Glutamatergic neuron (in vitro differentiated cells): Measurements from ENCODE around the gene ACIN1. TPM values are rescaled to one million over a fixed set of nuclear protein-coding genes. Genes with fewer than 3 reads are reported as not detected.
A peak's percentile ranks its signal among the peaks of the same experiment; 100 is the strongest.

Source experiments
- DNase-seq: peaks from one replicate; pipeline ENCODE4 v3.0.0; 2022
- H3K27ac Mint-ChIP-seq: one replicate; pipeline ENCODE4 v1.8.0; 2020; ENCODE audit warnings: mild to moderate bottlenecking, mixed read lengths, inconsistent platforms; ENCODE audit not compliant: unreplicated experiment
- H3K27me3 Mint-ChIP-seq: one replicate; pipeline ENCODE4 v1.8.0; 2020; ENCODE audit warnings: mild to moderate bottlenecking, moderate library complexity, mixed read lengths, inconsistent platforms; ENCODE audit not compliant: unreplicated experiment
- H3K36me3 Mint-ChIP-seq: one replicate; pipeline ENCODE4 v1.8.0; 2020; ENCODE audit warnings: mild to moderate bottlenecking, mixed read lengths, inconsistent platforms; ENCODE audit not compliant: unreplicated experiment
- H3K4me1 Mint-ChIP-seq: one replicate; pipeline ENCODE4 v1.8.0; 2020; ENCODE audit warnings: mild to moderate bottlenecking, low read depth, mixed read lengths, inconsistent platforms; ENCODE audit not compliant: unreplicated experiment
- H3K4me3 Mint-ChIP-seq: one replicate; pipeline ENCODE4 v1.8.0; 2020; ENCODE audit warnings: mild to moderate bottlenecking, mixed read lengths, inconsistent platforms; ENCODE audit not compliant: unreplicated experiment
- H3K9me3 Mint-ChIP-seq: one replicate; pipeline ENCODE4 v1.8.0; 2020; ENCODE audit warnings: mild to moderate bottlenecking, moderate library complexity, mixed read lengths, inconsistent platforms; ENCODE audit not compliant: unreplicated experiment
- total RNA-seq: library from RNA; stranded (reverse); fragmentation: NEBNext Ultra II Directional; extraction: Animal tissue kit (Norgen Biotek cat#: 25700); gene quantifications from one replicate; pipeline ENCODE4 v1.2.1, GENCODE V29; 2021; ENCODE audit not compliant: unreplicated experiment
- TF ChIP-seq, protein P1 (sequence below): fragments of 200-600 bp; sonication (generic); IDR thresholded peaks from one replicate; pipeline ENCODE4 v1.5.0; 2021; ENCODE audit not compliant: partially characterized antibody, unreplicated experiment

The ACIN1 gene
- total RNA-seq, 1 donor from 2014 or later: 341 TPM

DNA sequence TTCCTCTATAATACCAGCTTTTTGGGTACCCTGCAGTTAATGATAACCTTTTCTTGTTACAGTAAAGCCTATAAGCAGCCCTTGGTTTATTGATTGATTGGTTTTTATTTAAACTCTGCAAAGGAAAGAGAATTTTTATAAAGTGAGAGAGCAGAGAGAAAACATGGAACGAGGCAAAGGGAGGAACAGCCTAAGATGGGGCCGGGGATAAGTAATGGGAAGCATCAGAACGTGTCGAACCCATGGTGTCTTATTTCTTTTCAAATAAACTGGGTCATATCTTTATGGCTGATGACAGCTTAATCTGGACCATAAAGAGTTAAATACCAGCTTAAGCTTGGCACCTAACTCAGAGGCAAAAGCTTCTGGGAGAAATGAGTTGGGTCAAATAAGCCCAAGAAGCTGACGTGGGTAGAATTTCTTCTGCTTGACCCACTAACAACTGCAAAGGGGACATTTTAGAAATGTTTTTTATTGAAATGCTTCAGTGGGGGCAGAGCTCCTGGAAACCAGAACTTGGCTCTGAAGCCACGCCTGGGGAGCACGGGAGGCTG, 73.0 kb downstream of the ACIN1 start:
- Mint-ChIP-seq H3K4me3 (peak overlapping the region; percentile 74), H3K4me1 (peaks cover 53% of the 10 kb centered on the region), H3K27me3 (peaks cover 7% of the 10 kb centered on the region), H3K36me3 (no peaks in the 10 kb centered on the region), H3K27ac (peak overlapping the region; percentile 98), H3K9me3 (peaks cover 20% of the 10 kb centered on the region)
- DNase-seq: no peak
- TF ChIP-seq, protein P1, sequence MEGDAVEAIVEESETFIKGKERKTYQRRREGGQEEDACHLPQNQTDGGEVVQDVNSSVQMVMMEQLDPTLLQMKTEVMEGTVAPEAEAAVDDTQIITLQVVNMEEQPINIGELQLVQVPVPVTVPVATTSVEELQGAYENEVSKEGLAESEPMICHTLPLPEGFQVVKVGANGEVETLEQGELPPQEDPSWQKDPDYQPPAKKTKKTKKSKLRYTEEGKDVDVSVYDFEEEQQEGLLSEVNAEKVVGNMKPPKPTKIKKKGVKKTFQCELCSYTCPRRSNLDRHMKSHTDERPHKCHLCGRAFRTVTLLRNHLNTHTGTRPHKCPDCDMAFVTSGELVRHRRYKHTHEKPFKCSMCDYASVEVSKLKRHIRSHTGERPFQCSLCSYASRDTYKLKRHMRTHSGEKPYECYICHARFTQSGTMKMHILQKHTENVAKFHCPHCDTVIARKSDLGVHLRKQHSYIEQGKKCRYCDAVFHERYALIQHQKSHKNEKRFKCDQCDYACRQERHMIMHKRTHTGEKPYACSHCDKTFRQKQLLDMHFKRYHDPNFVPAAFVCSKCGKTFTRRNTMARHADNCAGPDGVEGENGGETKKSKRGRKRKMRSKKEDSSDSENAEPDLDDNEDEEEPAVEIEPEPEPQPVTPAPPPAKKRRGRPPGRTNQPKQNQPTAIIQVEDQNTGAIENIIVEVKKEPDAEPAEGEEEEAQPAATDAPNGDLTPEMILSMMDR: no peak

DNA sequence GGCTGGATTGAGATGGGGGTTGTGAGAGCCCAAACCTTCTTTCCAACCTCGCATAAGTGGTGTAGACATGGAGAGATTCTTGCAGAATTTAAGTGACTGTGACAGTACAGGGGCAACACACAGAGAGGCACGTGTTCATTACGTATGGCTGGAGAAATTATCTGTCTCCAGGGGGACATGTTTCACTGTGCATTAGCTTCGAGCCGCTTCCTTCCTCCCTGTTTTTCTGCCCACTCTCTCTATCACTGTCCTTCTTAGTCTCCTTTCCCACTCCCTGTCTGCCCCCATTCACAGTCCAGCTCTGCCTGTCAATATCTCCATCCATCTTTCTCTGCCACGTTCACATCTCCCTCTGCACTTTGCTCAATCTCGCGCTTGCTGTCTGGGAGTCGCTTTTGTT, 73.5 kb downstream of the ACIN1 start:
- TF ChIP-seq, protein P1: no peak
- H3K27me3 Mint-ChIP-seq: peaks cover 7% of the 10 kb centered on the region
- DNase-seq: no peak
- H3K36me3 Mint-ChIP-seq: no peaks in the 10 kb centered on the region
- H3K4me1 Mint-ChIP-seq: peaks cover 53% of the 10 kb centered on the region
- peaks cover 20% of the 10 kb centered on the region for H3K9me3 Mint-ChIP-seq
- peak overlapping the region; percentile 74 for H3K4me3 Mint-ChIP-seq
- peak overlapping the region; percentile 98 for H3K27ac Mint-ChIP-seq

DNA sequence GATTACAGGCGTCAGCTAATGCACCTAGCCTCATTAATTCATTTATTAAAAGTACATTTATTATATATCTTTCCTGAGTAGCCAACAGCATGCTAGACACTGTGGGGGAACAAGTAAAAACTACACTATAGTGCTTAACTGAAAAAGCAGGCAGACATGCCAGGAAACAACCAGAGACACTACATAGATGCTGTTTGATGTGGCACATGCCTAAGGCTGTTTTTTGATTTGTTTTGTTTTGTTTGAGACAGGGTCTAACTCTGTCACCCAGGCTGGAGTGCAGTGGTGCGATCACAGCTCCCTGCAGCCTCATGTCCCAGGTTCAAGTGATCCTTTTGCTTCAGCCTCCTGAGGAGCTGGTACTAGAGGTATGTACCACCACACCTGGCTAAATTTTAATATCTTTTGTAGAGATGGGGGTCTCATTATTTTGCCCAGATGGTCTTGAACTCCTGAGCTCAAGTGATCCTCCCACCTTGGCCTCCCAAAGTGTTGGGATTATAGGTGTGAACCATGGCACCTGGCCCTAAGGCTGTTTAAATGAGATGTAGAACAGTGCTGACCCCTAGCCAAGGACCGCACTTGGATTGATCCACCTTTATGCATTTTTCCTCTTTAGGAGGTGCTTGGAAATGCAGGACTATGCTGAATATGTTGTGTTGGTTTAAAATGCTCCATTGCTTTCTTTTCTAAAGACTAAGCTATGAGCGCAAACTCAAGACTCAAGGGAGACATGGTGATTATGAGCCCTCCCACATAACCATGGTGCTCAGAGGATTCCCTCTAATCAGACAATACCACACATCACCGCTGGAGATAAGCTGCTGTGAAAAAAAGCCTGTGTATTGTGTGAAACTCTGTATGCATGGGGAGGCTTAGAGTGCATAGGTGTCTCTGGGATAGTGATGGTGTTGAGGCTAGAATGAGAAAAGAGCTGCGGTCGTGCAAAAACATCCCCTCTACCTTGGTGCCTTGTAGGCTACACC, 74.5 kb downstream of the ACIN1 start:
- peaks cover 7% of the 10 kb centered on the region for H3K27me3 Mint-ChIP-seq
- peak overlapping the region; percentile 74 for H3K4me3 Mint-ChIP-seq
- peak overlapping the region; percentile 98 for H3K27ac Mint-ChIP-seq
- H3K4me1 Mint-ChIP-seq: peaks cover 49% of the 10 kb centered on the region
- no peaks in the 10 kb centered on the region for H3K36me3 Mint-ChIP-seq
- H3K9me3 Mint-ChIP-seq: peaks cover 17% of the 10 kb centered on the region
- no peak for DNase-seq
- TF ChIP-seq, protein P1: no peak

DNA sequence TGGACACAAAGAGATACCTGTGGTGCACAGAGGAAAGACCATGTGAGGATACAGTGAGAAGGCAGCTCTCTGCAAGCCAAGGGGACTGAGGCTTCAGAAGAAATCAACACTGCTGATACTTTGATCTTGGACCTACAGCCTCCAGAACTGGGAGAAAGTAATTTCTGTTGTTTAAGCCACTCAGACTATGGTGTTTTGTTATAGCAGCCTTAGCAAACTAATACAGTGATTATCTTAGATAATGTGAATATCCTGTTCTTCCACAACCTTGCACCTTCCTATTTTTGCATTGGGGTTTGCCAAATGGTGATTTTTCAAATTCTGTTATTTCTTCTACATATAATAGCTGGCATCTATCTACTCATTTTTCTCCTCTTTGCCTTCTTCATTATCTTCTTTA, 76.8 kb downstream of the ACIN1 start:
- Mint-ChIP-seq H3K9me3 (peaks cover 6% of the 10 kb centered on the region), H3K4me1 (peaks cover 35% of the 10 kb centered on the region), H3K27me3 (peaks cover 3% of the 10 kb centered on the region), H3K4me3 (no peak overlapping the region), H3K36me3 (no peaks in the 10 kb centered on the region), H3K27ac (no peak overlapping the region)
- DNase-seq: no peak
- TF ChIP-seq, protein P1: no peak

DNA sequence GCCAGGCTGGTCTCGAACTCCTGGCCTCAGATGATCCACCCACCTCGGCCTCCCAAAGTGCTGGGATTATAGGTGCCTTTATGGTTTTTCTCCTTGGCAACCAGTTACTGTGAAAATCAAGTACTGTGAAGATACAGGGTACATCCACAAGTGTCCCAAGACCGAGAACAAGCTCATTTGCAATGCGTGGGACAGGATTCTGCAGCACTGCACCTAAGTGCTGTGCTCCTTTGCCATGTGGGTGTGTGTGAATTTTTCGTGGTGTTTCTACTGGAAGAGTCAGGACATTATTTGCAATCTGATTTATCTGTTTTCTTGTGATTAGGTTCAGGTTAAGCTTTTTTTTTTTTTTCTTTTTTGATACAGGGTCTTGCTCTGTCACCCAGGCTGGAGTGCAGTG, 77.8 kb downstream of the ACIN1 start:
- peaks cover 31% of the 10 kb centered on the region for H3K4me1 Mint-ChIP-seq
- H3K27me3 Mint-ChIP-seq: peaks cover 5% of the 10 kb centered on the region
- peaks cover 11% of the 10 kb centered on the region for H3K9me3 Mint-ChIP-seq
- no peak overlapping the region for H3K4me3 Mint-ChIP-seq
- TF ChIP-seq, protein P1: no peak
- no peak overlapping the region for H3K27ac Mint-ChIP-seq
- no peaks in the 10 kb centered on the region for H3K36me3 Mint-ChIP-seq
- DNase-seq: no peak
